KMS-11 (cell line): ENCODE measurements around the gene SAXO2.
A peak's percentile ranks its signal among the peaks of the same experiment; 100 is the strongest.
"Not testable (repeated sequence)": the region's sequence is repeated elsewhere in the genome, so short reads cannot be mapped to it uniquely, and the experiment has no call there.

Experiments
- H2AFZ ChIP-seq: fragments of 200-600 bp; sonication (generic); 2 replicates; pipeline ENCODE4 v1.6.1; 2016; ENCODE audit warnings: antibody characterized with exemption, mixed run types, low read depth
- H3K27ac ChIP-seq: fragments of 200-600 bp; sonication (generic); 2 replicates; pipeline ENCODE4 v1.6.1; 2016; ENCODE audit warnings: mild to moderate bottlenecking, mixed run types
- H3K27me3 ChIP-seq: fragments of 200-600 bp; sonication (generic); 2 replicates; pipeline ENCODE4 v1.6.1; 2017; ENCODE audit warnings: mild to moderate bottlenecking, low read depth, mixed run types, moderate library complexity; ENCODE audit not compliant: insufficient read depth
- H3K36me3 ChIP-seq: fragments of 200-600 bp; sonication (generic); 2 replicates; pipeline ENCODE4 v1.6.1; 2017; ENCODE audit warnings: mild to moderate bottlenecking, mixed run types; ENCODE audit not compliant: insufficient read depth
- H3K4me1 ChIP-seq: fragments of 200-600 bp; sonication (generic); 2 replicates; pipeline ENCODE4 v1.6.1; 2016; ENCODE audit warnings: mild to moderate bottlenecking, low read depth, mixed run types; ENCODE audit not compliant: poor library complexity, severe bottlenecking
- H3K4me2 ChIP-seq: fragments of 200-600 bp; sonication (generic); 2 replicates; pipeline ENCODE4 v1.7.0; 2016; ENCODE audit warnings: mild to moderate bottlenecking, mixed run types
- H3K4me3 ChIP-seq: fragments of 200-600 bp; sonication (generic); IDR thresholded peaks from 2 replicates; pipeline ENCODE4 v1.6.1; 2017; ENCODE audit warnings: low read depth, low read length, mixed read lengths; ENCODE audit not compliant: insufficient read depth
- H3K79me2 ChIP-seq: fragments of 200-600 bp; sonication (generic); 2 replicates; pipeline ENCODE4 v1.6.1; 2016; ENCODE audit warnings: low read depth, mixed run types; ENCODE audit not compliant: insufficient read depth
- H3K9ac ChIP-seq: fragments of 200-600 bp; sonication (generic); 2 replicates; pipeline ENCODE4 v1.6.1; 2016; ENCODE audit warnings: mild to moderate bottlenecking, mixed run types
- H4K20me1 ChIP-seq: fragments of 200-600 bp; sonication (generic); 2 replicates; pipeline ENCODE4 v1.6.1; 2016; ENCODE audit warnings: mild to moderate bottlenecking, mixed run types; ENCODE audit not compliant: insufficient read depth
- TF ChIP-seq, protein P1 (sequence below): fragments of 200-600 bp; sonication (generic); conservative IDR thresholded peaks from 2 replicates; pipeline ENCODE4 v1.6.1; 2017; ENCODE audit warnings: low read depth, mild to moderate bottlenecking, antibody characterized with exemption, low read length, moderate library complexity, mixed read lengths

SAXO2 gene

GRCh38 chr15:82263350-82263749 is 732 bp downstream of the SAXO2 start:
- Histone ChIP-seq H3K4me2 (peak overlapping the region; percentile 53), H3K4me3 (no peak overlapping the region), H3K27ac (no peak overlapping the region), H3K9ac (no peak overlapping the region), H3K27me3 (no peaks in the 10 kb centered on the region), H3K4me1 (peaks cover 34% of the 10 kb centered on the region), H3K79me2 (peaks cover 8% of the 10 kb centered on the region; the same call in 1 of the 2 replicates), H4K20me1 (no peaks in the 10 kb centered on the region), H2AFZ (peak overlapping the region; percentile 72; the same call in 1 of the 2 replicates), H3K36me3 (no peaks in the 10 kb centered on the region)
- TF ChIP-seq, protein P1, sequence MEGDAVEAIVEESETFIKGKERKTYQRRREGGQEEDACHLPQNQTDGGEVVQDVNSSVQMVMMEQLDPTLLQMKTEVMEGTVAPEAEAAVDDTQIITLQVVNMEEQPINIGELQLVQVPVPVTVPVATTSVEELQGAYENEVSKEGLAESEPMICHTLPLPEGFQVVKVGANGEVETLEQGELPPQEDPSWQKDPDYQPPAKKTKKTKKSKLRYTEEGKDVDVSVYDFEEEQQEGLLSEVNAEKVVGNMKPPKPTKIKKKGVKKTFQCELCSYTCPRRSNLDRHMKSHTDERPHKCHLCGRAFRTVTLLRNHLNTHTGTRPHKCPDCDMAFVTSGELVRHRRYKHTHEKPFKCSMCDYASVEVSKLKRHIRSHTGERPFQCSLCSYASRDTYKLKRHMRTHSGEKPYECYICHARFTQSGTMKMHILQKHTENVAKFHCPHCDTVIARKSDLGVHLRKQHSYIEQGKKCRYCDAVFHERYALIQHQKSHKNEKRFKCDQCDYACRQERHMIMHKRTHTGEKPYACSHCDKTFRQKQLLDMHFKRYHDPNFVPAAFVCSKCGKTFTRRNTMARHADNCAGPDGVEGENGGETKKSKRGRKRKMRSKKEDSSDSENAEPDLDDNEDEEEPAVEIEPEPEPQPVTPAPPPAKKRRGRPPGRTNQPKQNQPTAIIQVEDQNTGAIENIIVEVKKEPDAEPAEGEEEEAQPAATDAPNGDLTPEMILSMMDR: no peak

DNA sequence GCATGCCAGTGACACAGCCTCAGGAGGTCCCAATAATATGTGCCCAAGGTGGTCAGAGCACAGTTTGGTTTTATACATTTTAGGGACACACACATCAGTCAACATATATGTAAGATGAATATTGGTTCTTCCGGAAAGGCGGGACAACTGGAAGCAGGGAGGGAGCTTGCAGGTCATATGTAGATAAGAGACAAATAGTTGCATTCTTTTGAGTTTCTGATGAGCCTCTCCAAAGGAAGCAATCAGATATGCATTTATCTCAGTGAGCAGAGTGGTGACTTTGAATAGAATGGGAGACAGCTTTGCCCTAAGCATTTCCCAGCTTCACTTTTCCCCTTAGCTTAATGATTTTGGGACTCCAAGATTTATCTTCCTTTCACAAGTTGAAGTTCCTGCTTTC is 4.5 kb downstream of the SAXO2 start:
- not testable (repeated sequence) for H3K9ac ChIP-seq, H3K36me3 ChIP-seq, H3K79me2 ChIP-seq, H4K20me1 ChIP-seq, H2AFZ ChIP-seq, H3K4me3 ChIP-seq, H3K27ac ChIP-seq, H3K27me3 ChIP-seq
- Histone ChIP-seq H3K4me1 (peaks cover 23% of the 10 kb centered on the region), H3K4me2 (peak overlapping the region; percentile 49; the same call in 1 of the 2 replicates)

GRCh38 chr15:82268454-82268853 is 5.8 kb downstream of the SAXO2 start:
- not testable (repeated sequence) for H3K27ac ChIP-seq, H3K4me3 ChIP-seq, H4K20me1 ChIP-seq, H3K79me2 ChIP-seq, H2AFZ ChIP-seq, H3K4me2 ChIP-seq, H3K9ac ChIP-seq, H3K27me3 ChIP-seq, H3K36me3 ChIP-seq
- peaks cover 19% of the 10 kb centered on the region for H3K4me1 ChIP-seq

DNA sequence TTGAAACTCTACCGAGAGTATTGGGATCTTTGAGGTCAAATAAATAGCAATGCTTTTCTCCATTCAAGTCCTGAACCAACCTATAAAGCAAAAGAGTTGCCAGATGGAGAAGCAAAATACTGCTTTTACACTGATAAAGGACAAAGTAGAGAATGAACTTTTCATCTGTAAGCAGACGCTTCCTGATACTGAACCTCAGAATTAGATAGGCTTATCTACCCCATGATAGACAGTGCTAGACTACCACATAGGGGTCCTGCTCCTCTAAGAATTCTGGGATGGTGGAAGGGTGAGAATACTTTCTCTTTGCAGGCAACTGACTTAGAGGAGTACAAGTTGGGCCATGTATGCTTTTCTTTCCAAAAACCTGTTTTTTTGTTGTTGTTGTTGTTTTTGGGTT is 9.5 kb downstream of the SAXO2 start:
- H3K27me3 ChIP-seq: no peaks in the 10 kb centered on the region
- H4K20me1 ChIP-seq: no peaks in the 10 kb centered on the region
- no peak overlapping the region for H3K4me2 ChIP-seq
- H3K4me3 ChIP-seq: no peak overlapping the region
- no peak overlapping the region for H3K9ac ChIP-seq
- TF ChIP-seq, protein P1: no peak
- no peak overlapping the region for H3K27ac ChIP-seq
- H3K4me1 ChIP-seq: peaks cover 5% of the 10 kb centered on the region
- H3K36me3 ChIP-seq: no peaks in the 10 kb centered on the region
- H2AFZ ChIP-seq: no peak overlapping the region
- H3K79me2 ChIP-seq: no peaks in the 10 kb centered on the region

- TF ChIP-seq, protein P1: no peak
These were observed 12.8 kb downstream of the SAXO2 start for GRCh38 chr15:82275410-82275809.

GRCh38 chr15:82281276-82281675 is 18.7 kb downstream of the SAXO2 start:
- H3K4me1 ChIP-seq, H3K27ac ChIP-seq, H4K20me1 ChIP-seq, H3K4me3 ChIP-seq, H3K9ac ChIP-seq, H3K27me3 ChIP-seq, H3K79me2 ChIP-seq, H2AFZ ChIP-seq, H3K36me3 ChIP-seq, H3K4me2 ChIP-seq: not testable (repeated sequence)

More at GRCh38 chr15:82275410-82275809, 12.8 kb downstream of the SAXO2 start:
- no peaks in the 10 kb centered on the region for H3K79me2 ChIP-seq
- no peak overlapping the region for H3K27ac ChIP-seq
- no peaks in the 10 kb centered on the region for H3K4me1 ChIP-seq
- H3K27me3 ChIP-seq: no peaks in the 10 kb centered on the region
- H3K4me2 ChIP-seq: no peak overlapping the region
- H2AFZ ChIP-seq: no peak overlapping the region
- H3K36me3 ChIP-seq: no peaks in the 10 kb centered on the region
- H3K4me3 ChIP-seq: no peak overlapping the region
- H3K9ac ChIP-seq: no peak overlapping the region
- no peaks in the 10 kb centered on the region for H4K20me1 ChIP-seq

DNA sequence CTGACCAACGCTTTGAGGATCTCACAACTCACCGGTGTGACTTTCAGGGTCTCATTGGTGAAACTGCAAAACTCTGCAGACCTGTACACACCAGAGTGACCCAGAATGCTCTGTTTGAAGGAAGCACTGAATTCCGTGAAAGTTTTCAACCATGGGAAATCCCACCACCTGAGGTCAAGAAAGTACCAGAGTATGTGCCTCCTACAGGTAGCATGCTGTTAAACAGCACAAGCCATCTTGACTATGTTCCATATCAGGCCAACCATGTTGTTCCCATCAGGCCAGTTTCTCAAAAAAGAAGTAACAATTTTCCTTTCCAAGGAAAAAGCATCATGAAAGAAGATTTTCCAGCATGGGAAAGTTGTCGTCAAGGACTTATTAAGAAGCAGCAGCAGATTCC is 19.8 kb downstream of the SAXO2 start:
- H3K79me2 ChIP-seq, H2AFZ ChIP-seq, H3K4me2 ChIP-seq, H4K20me1 ChIP-seq, H3K36me3 ChIP-seq, H3K4me1 ChIP-seq, H3K27ac ChIP-seq, H3K9ac ChIP-seq, H3K27me3 ChIP-seq, H3K4me3 ChIP-seq: not testable (repeated sequence)

- not testable (repeated sequence) for H3K27me3 ChIP-seq, H3K4me1 ChIP-seq, H3K36me3 ChIP-seq, H4K20me1 ChIP-seq, H3K4me2 ChIP-seq, H3K27ac ChIP-seq, H3K4me3 ChIP-seq, H3K79me2 ChIP-seq, H3K9ac ChIP-seq, H2AFZ ChIP-seq
These were observed 21.8 kb downstream of the SAXO2 start for GRCh38 chr15:82284381-82284780.
